GM12874 (cell line): ENCODE measurements around the gene TTPAL.

ENCODE experiments used
- TF ChIP-seq, protein P1 (sequence below): IDR thresholded peaks from 2 replicates; pipeline ENCODE4 v1.5.1; 2011; ENCODE audit warnings: low read depth, mild to moderate bottlenecking, control low read depth, low read length, moderate library complexity; ENCODE audit not compliant: insufficient read depth

Gene TTPAL

GRCh38 chr20:44532981-44533331, 57.3 kb downstream of the TTPAL start:
- TF ChIP-seq, protein P1, sequence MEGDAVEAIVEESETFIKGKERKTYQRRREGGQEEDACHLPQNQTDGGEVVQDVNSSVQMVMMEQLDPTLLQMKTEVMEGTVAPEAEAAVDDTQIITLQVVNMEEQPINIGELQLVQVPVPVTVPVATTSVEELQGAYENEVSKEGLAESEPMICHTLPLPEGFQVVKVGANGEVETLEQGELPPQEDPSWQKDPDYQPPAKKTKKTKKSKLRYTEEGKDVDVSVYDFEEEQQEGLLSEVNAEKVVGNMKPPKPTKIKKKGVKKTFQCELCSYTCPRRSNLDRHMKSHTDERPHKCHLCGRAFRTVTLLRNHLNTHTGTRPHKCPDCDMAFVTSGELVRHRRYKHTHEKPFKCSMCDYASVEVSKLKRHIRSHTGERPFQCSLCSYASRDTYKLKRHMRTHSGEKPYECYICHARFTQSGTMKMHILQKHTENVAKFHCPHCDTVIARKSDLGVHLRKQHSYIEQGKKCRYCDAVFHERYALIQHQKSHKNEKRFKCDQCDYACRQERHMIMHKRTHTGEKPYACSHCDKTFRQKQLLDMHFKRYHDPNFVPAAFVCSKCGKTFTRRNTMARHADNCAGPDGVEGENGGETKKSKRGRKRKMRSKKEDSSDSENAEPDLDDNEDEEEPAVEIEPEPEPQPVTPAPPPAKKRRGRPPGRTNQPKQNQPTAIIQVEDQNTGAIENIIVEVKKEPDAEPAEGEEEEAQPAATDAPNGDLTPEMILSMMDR: no peak

DNA sequence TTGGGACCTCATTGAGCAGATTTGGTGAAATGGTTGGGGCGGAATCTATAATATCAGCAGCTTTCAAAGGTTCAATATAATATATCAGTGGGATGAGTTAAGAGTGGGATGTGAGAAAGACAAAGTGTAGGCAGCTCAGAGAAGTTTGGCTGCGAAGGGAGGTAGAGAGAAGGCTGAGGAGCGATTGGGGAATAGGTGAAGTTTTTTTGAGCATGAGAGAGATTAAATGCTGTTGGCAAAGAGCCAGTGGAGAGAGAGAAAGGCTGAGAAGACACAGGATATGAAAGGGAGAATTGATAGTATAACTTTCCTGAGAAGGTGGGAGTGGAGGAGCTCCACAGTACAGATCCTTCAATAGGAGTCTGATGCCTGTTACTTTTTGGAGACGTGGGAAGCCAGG, 58.3 kb downstream of the TTPAL start:
- TF ChIP-seq, protein P1: no peak

GRCh38 chr20:44536175-44536574, 60.5 kb downstream of the TTPAL start:
- TF ChIP-seq, protein P1: no peak

- TF ChIP-seq, protein P1: no peak
These were observed 62.3 kb downstream of the TTPAL start for GRCh38 chr20:44537993-44538392.

DNA sequence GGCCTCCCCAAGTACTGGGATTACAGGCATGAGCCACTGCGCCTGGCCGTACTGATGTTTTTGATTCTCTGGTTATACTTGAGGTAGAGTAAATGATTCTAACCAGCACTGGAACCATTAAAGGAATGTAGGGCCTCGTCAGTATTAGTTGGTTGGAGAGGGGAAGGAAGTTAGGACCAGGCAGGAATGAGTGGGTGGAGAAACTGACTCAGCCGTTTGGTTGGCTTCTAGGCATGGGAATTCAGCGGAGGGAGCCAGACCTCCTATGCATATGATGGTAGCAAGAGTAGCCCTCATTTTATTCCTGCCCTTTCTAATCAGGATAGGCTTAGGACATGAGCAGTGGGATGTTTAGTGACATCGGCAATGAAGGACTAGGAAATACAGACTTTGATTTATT, 65.2 kb downstream of the TTPAL start:
- TF ChIP-seq, protein P1: no peak

DNA sequence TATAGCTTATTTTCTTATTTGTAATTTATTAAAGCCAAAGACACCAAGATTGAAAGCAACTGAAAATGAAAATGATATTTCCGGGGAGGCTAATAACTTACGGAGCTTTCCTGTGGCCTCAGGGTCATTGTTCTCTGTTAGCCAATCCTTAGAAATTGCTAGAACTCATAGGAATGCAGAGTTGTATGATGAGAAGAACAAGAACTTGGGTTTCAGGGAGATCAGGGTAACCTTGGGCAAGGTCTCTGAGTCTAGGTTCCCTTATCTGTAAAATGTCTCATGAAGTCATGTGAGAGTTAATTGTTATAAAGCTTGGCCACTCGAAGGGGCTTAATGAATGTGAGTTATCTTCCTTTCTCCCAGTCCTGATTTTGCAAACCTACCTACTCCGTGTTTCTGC, 66.3 kb downstream of the TTPAL start:
- TF ChIP-seq, protein P1: no peak

DNA sequence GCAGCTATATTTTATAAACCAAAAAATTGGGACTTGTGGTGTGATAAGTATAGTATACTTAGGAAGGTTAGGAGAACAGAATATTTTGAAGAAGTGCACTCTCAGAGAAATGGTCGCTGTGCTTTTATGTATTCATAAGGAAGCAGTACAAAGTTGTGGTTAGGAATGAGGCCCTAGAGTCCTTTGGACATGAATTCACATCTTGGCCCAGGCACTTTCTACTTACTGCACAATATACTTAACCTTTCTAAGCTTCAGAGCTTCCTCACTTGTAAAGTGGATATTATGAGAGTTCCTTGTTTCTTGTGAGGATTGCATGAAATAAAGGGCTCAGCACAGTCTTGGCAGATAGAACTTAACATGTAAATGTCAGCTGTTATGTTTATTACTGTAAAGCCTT, 67.2 kb downstream of the TTPAL start:
- TF ChIP-seq, protein P1: no peak

- TF ChIP-seq, protein P1: no peak
These were observed 67.7 kb downstream of the TTPAL start for GRCh38 chr20:44543358-44543757.
